ENCODE data around the gene TPRG1. TPM values are rescaled to one million over a fixed set of nuclear protein-coding genes. Genes with fewer than 3 reads are reported as not detected.

The TPRG1 gene
- total RNA-seq, 1 donor from 2014 or later, result 3.3 TPM

- no peaks in the 10 kb centered on the region for H3K36me3 Mint-ChIP-seq
- peaks cover 3% of the 10 kb centered on the region for H3K9me3 Mint-ChIP-seq
- peak overlapping the region; percentile 14 for H3K27ac Mint-ChIP-seq
- H3K4me1 Mint-ChIP-seq, result peaks cover 33% of the 10 kb centered on the region
- TF ChIP-seq, protein P1, sequence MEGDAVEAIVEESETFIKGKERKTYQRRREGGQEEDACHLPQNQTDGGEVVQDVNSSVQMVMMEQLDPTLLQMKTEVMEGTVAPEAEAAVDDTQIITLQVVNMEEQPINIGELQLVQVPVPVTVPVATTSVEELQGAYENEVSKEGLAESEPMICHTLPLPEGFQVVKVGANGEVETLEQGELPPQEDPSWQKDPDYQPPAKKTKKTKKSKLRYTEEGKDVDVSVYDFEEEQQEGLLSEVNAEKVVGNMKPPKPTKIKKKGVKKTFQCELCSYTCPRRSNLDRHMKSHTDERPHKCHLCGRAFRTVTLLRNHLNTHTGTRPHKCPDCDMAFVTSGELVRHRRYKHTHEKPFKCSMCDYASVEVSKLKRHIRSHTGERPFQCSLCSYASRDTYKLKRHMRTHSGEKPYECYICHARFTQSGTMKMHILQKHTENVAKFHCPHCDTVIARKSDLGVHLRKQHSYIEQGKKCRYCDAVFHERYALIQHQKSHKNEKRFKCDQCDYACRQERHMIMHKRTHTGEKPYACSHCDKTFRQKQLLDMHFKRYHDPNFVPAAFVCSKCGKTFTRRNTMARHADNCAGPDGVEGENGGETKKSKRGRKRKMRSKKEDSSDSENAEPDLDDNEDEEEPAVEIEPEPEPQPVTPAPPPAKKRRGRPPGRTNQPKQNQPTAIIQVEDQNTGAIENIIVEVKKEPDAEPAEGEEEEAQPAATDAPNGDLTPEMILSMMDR (IDR thresholded peaks at IDR 0.05; ENCODE audit: unreplicated experiment), result no peak
- H3K4me3 Mint-ChIP-seq, result no peak overlapping the region
- no peaks in the 10 kb centered on the region for H3K27me3 Mint-ChIP-seq (ENCODE audit: low read depth)
- DNase-seq (ENCODE audit: low spot score in 2 of 2, unreplicated experiment in 2 of 2), result no peak
Observed at GRCh38 chr3:189355115-189355480, 183.3 kb downstream of the TPRG1 start.

DNA sequence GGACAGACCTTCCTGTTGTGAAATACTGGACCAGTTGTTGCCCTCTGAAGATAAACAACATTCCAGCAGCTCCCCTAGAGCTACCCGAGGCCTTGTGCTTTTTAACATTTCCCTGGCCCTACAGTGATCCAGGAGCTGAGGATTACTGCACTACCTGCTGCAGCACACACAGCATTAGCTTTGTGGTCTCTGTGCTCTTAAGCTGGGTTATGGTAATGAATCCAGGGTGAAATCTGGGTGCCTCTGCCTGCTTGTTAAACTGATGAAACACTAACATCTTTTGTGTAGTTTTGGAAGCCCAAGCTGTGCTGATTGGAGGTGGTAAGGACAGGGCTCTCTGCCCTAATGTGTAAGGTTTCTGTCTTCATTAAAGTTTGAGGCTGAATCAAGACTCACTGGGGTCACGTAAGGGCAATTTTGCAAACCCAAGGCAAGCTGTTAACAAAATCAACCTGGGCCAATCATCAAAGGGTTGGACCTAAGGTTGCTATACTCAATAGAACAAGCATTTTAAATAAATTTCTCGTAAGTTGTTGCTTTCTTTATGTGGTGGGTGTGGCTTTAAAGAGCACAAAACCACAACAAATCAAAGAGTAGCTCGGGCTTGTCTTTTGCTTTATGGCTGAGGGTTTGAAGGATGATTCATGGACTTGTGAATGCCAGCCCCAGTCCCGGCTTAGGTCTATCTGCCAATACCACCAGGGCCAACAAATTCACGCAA is 183.9 kb downstream of the TPRG1 start:
- no peak overlapping the region for H3K4me3 Mint-ChIP-seq
- no peak for DNase-seq (ENCODE audit: low spot score in 2 of 2, unreplicated experiment in 2 of 2)
- no peaks in the 10 kb centered on the region for H3K27me3 Mint-ChIP-seq (ENCODE audit: low read depth)
- peak overlapping the region; percentile 56 for H3K27ac Mint-ChIP-seq
- peaks cover 34% of the 10 kb centered on the region for H3K4me1 Mint-ChIP-seq
- peaks cover 3% of the 10 kb centered on the region for H3K9me3 Mint-ChIP-seq
- no peaks in the 10 kb centered on the region for H3K36me3 Mint-ChIP-seq
- TF ChIP-seq, protein P1 (IDR thresholded peaks at IDR 0.05; ENCODE audit: unreplicated experiment), result no peak

- DNase-seq (ENCODE audit: low spot score in 2 of 2, unreplicated experiment in 2 of 2), result no peak
- H3K27ac Mint-ChIP-seq, result no peak overlapping the region
- H3K36me3 Mint-ChIP-seq, result no peaks in the 10 kb centered on the region
- H3K4me3 Mint-ChIP-seq, result no peak overlapping the region
- no peaks in the 10 kb centered on the region for H3K9me3 Mint-ChIP-seq
- peaks cover 14% of the 10 kb centered on the region for H3K4me1 Mint-ChIP-seq
- H3K27me3 Mint-ChIP-seq (ENCODE audit: low read depth), result no peaks in the 10 kb centered on the region
- TF ChIP-seq, protein P1 (IDR thresholded peaks at IDR 0.05; ENCODE audit: unreplicated experiment), result no peak
Observed at GRCh38 chr3:189360291-189360690, 188.5 kb downstream of the TPRG1 start.

GRCh38 chr3:189361103-189361835 is 189.5 kb downstream of the TPRG1 start:
- no peaks in the 10 kb centered on the region for H3K27me3 Mint-ChIP-seq (ENCODE audit: low read depth)
- TF ChIP-seq, protein P1 (IDR thresholded peaks at IDR 0.05; ENCODE audit: unreplicated experiment), result no peak
- no peaks in the 10 kb centered on the region for H3K9me3 Mint-ChIP-seq
- peaks cover 6% of the 10 kb centered on the region for H3K4me1 Mint-ChIP-seq
- H3K36me3 Mint-ChIP-seq, result no peaks in the 10 kb centered on the region
- H3K4me3 Mint-ChIP-seq, result no peak overlapping the region
- H3K27ac Mint-ChIP-seq, result no peak overlapping the region
- DNase-seq (ENCODE audit: low spot score in 2 of 2, unreplicated experiment in 2 of 2), result no peak

DNA sequence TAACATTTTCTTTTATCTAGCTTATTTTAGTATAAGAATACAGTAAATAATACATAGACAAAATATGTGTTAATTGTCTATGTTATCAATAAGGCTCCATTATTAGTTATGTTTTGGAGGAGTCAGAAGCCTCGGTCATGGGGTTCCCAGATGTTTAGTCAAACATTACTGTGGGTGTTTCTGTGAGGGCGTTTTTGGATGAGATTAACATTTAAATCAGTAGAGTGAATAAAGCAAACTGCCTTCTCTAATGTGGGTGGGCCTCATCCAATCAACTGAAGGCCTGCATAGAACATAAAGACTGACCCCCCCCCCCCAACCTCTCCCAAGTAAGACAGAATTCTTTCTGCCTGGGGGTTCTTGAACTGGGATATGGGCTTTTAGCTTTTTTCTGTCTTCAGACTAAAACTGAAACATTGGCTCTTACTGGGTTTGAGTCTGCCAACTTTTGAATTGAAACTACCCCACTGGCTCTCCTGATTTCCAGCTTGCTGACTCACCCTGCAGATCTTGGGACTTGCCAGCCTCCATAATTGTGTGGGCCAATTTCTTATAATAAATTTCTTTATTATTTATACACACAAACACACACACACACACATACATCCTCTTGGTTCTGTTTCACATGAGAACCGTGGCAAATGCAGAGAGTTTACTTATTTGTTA is 192.0 kb downstream of the TPRG1 start:
- TF ChIP-seq, protein P1 (IDR thresholded peaks at IDR 0.05; ENCODE audit: unreplicated experiment), result no peak
- peaks cover 5% of the 10 kb centered on the region for H3K9me3 Mint-ChIP-seq
- no peak overlapping the region for H3K4me3 Mint-ChIP-seq
- H3K27me3 Mint-ChIP-seq (ENCODE audit: low read depth), result no peaks in the 10 kb centered on the region
- H3K4me1 Mint-ChIP-seq, result peaks cover 11% of the 10 kb centered on the region
- DNase-seq (ENCODE audit: low spot score in 2 of 2, unreplicated experiment in 2 of 2), result no peak
- peaks cover 5% of the 10 kb centered on the region for H3K36me3 Mint-ChIP-seq
- no peak overlapping the region for H3K27ac Mint-ChIP-seq
